A549 (cell line): Measurements from ENCODE around the gene ZRANB1. TPM values are rescaled to one million over a fixed set of nuclear protein-coding genes. Genes with fewer than 3 reads are reported as not detected.

Experiments used
- ATAC-seq, 2 experiments: fragments of 200-7000 bp in 1 of 2; fragments of >200 bp in 1 of 2; cut with Nextera tagmentation in 1 of 2; cut with Tn5 transposase in 1 of 2; 3 replicates each; pipeline versions ENCODE4 v1.8.0 to v1.9.1; 2018 to 2020; ENCODE audit warnings: mild to moderate bottlenecking in 1 of 2, moderate library complexity in 1 of 2
- CTCF ChIA-PET: fragments of 300-600 bp; sonication (Branson Sonifier 250); formaldehyde crosslinking; extraction: SDS; loops from one replicate; lab custom pipeline; 2021; ENCODE audit warnings: antibody characterized with exemption, inconsistent platforms; lab: Yijun Ruan, JAX
- POLR2A ChIA-PET: fragments of 350-600 bp; formaldehyde crosslinking; extraction: SDS; loops from one replicate; lab custom pipeline; 2021; ENCODE audit warnings: antibody characterized with exemption, inconsistent platforms; lab: Yijun Ruan, JAX
- DNase-seq, 2 experiments: peaks; one replicate each; pipeline versions ENCODE4 v3.0.0 to v3.0.0-alpha.2; 2011 to 2016; ENCODE audit warnings: low read depth in 1 of 2, low spot score in 1 of 2
- FAIRE-seq: peaks from 2 replicates; lab custom pipeline; 2011; peaks lifted over from hg19 to GRCh38; lab: Jason Lieb, UNC
- H3K27ac ChIP-seq, 2 experiments: fragments of >200 bp; sonication (Bioruptor Twin); formaldehyde crosslinking; 3 replicates each; pipeline ENCODE4 v1.5.1; 2016 to 2017
- H3K4me1 ChIP-seq: fragments of >200 bp; sonication (Bioruptor Twin); formaldehyde crosslinking; 3 replicates; pipeline ENCODE4 v1.6.1; 2016
- H3K4me2 ChIP-seq: fragments of >200 bp; sonication (Bioruptor Twin); formaldehyde crosslinking; 3 replicates; pipeline ENCODE4 v1.6.1; 2016
- H3K4me3 ChIP-seq: fragments of >200 bp; sonication (Bioruptor Twin); formaldehyde crosslinking; 3 replicates; pipeline ENCODE4 v1.5.1; 2016
- H3K9me3 ChIP-seq: fragments of >200 bp; sonication (Bioruptor Twin); formaldehyde crosslinking; 3 replicates; pipeline ENCODE4 v1.6.1; 2016
- BCL3 ChIP-seq: fragments of >200 bp; sonication (Bioruptor Twin); formaldehyde crosslinking; IDR thresholded peaks from 3 replicates; pipeline ENCODE4 v1.6.1; 2016
- BHLHE40 ChIP-seq: IDR thresholded peaks from 2 replicates; pipeline ENCODE4 v1.6.1; 2012; ENCODE audit warnings: low read depth, low read length, inconsistent platforms
- CBX2 ChIP-seq: fragments of 200-600 bp; sonication (generic); IDR thresholded peaks from 2 replicates; pipeline ENCODE4 v1.6.1; 2016; ENCODE audit warnings: low read depth, mild to moderate bottlenecking, borderline replicate concordance
- CBX8 ChIP-seq: fragments of 200-600 bp; sonication (generic); IDR thresholded peaks from 2 replicates; pipeline ENCODE4 v1.6.1; 2016
- CTCF ChIP-seq: fragments of >200 bp; sonication (Bioruptor Twin); formaldehyde crosslinking; IDR thresholded peaks from 3 replicates; pipeline ENCODE4 v1.5.1; 2016
- ELK1 ChIP-seq: fragments of 150-350 bp; IDR thresholded peaks from 2 replicates; pipeline ENCODE4 v1.6.1; 2014; ENCODE audit warnings: low read depth, mild to moderate bottlenecking, low read length
- FOSB ChIP-seq: fragments of 250-450 bp; sonication (Bioruptor Pico); IDR thresholded peaks from 2 replicates; pipeline ENCODE4 v1.5.0; 2020; ENCODE audit warnings: mild to moderate bottlenecking, moderate library complexity
- HDAC2 ChIP-seq: fragments of 200-600 bp; sonication (generic); IDR thresholded peaks from 2 replicates; pipeline ENCODE4 v1.6.1; 2016
- HOXB5 ChIP-seq: fragments of 250-450 bp; sonication (Bioruptor Pico); IDR thresholded peaks from 2 replicates; pipeline ENCODE4 v1.5.0; 2020; ENCODE audit warnings: mild to moderate bottlenecking, moderate library complexity
- KDM1A ChIP-seq: fragments of 200-600 bp; sonication (generic); IDR thresholded peaks from 2 replicates; pipeline ENCODE4 v1.6.1; 2016; ENCODE audit warnings: low read depth, mild to moderate bottlenecking
- KDM5A ChIP-seq: fragments of 200-600 bp; sonication (generic); IDR thresholded peaks from 2 replicates; pipeline ENCODE4 v1.6.1; 2016; ENCODE audit warnings: antibody characterized with exemption, mild to moderate bottlenecking
- MAX ChIP-seq: IDR thresholded peaks from 2 replicates; pipeline ENCODE4 v1.6.1; 2012
- MYC ChIP-seq: IDR thresholded peaks from 2 replicates; pipeline ENCODE4 v1.6.1; 2012; ENCODE audit warnings: mild to moderate bottlenecking, inconsistent platforms, low read length, improper control_type of control experiment, borderline replicate concordance
- NFE2L2 ChIP-seq: fragments of 150-350 bp; conservative IDR thresholded peaks from 2 replicates; pipeline ENCODE4 v1.6.1; 2014; ENCODE audit warnings: low read length
- PHF8 ChIP-seq: fragments of 200-600 bp; sonication (generic); IDR thresholded peaks from 2 replicates; pipeline ENCODE4 v1.6.1; 2016; ENCODE audit warnings: low read depth, mild to moderate bottlenecking, antibody characterized with exemption, moderate library complexity, borderline replicate concordance
- RARB ChIP-seq: fragments of 250-450 bp; sonication (Bioruptor Pico); IDR thresholded peaks from 2 replicates; pipeline ENCODE4 v1.8.0; 2021; ENCODE audit warnings: mild to moderate bottlenecking, moderate library complexity
- RCOR1 ChIP-seq: fragments of 150-350 bp; IDR thresholded peaks from 2 replicates; pipeline ENCODE4 v1.6.1; 2014; ENCODE audit warnings: antibody characterized with exemption, low read length, low read depth
- RFX5 ChIP-seq: fragments of 450-650 bp; IDR thresholded peaks from 2 replicates; pipeline ENCODE4 v1.7.1; 2014; ENCODE audit warnings: antibody characterized with exemption, mild to moderate bottlenecking, moderate library complexity
- RNF2 ChIP-seq: fragments of 200-600 bp; sonication (generic); IDR thresholded peaks from 2 replicates; pipeline ENCODE4 v1.6.1; 2016; ENCODE audit warnings: low read depth, mild to moderate bottlenecking, antibody characterized with exemption, moderate library complexity, borderline replicate concordance
- ZC3H11A ChIP-seq: fragments of 450-650 bp; IDR thresholded peaks from 2 replicates; pipeline ENCODE4 v1.6.1; 2014; ENCODE audit warnings: antibody characterized with exemption, mild to moderate bottlenecking
- ZFP36 ChIP-seq: fragments of 450-650 bp; IDR thresholded peaks from 2 replicates; pipeline ENCODE4 v1.6.1; 2014; ENCODE audit warnings: borderline replicate concordance; ENCODE audit not compliant: partially characterized antibody
- ZNF302 ChIP-seq: fragments of 250-450 bp; sonication (Bioruptor Pico); IDR thresholded peaks from 2 replicates; pipeline ENCODE4 v1.9.0; 2021; ENCODE audit warnings: inconsistent platforms, mild to moderate bottlenecking, moderate library complexity
- ZSCAN20 ChIP-seq: fragments of 250-450 bp; sonication (Bioruptor Pico); IDR thresholded peaks from 2 replicates; pipeline ENCODE4 v1.8.0; 2022; ENCODE audit warnings: mild to moderate bottlenecking, moderate library complexity
- WGBS: methylation state at CpG from one replicate; pipeline ENCODE4 v1.1.6; 2017; ENCODE audit errors: missing lambda C conversion rate; 5-methylcytosine and 5-hydroxymethylcytosine counted together
- polyA plus RNA-seq, 4 experiments: library from polyadenylated mRNA; depleted of rRNA in 3 of 4; stranded (reverse); fragments of >200 nt; fragmentation: RNase III in 1 of 4; extraction: RNeasy Plus Mini Kit Qiagen cat#74134 plus additional on column Dnase treatment in 1 of 4; gene quantifications; 2 replicates in 3 of 4; 3 replicates in 1 of 4; pipeline ENCODE4 v1.2.3, GENCODE V29; 2011 to 2017

Gene ZRANB1
- polyA plus RNA-seq, 2 of the 4 experiments (the other 2 are of a cell fraction), result 8.0 to 19.5 TPM

GRCh38 chr10:124994573-124995473, 52.9 kb downstream of the ZRANB1 start:
- WGBS, result 91% methylated on average over 28 of the region's 31 CpGs
- TF ChIP-seq PHF8 (no peak), MAX (no peak), RNF2 (no peak), KDM5A (no peak), CBX2 (no peak), RCOR1 (no peak), NFE2L2 (no peak), ZNF302 (CRISPR knock-in tag) (no peak)
- no peak for FAIRE-seq
- Histone ChIP-seq H3K4me2 (no peak overlapping the region), H3K4me3 (no peak overlapping the region), H3K4me1 (no peaks in the 10 kb centered on the region), H3K9me3 (no peaks in the 10 kb centered on the region), H3K27ac (no peak overlapping the region)
- ChIA-PET POLR2A (no interaction called here), CTCF (interaction anchor here (0.6 to 3.8 kb wide), 7 partner anchors 12 to 66 kb away, joined by 3 to 18 read pairs (median 6); no protein-coding TSS in a partner anchor)
- ATAC-seq, result no peak
- no peak for DNase-seq

DNA sequence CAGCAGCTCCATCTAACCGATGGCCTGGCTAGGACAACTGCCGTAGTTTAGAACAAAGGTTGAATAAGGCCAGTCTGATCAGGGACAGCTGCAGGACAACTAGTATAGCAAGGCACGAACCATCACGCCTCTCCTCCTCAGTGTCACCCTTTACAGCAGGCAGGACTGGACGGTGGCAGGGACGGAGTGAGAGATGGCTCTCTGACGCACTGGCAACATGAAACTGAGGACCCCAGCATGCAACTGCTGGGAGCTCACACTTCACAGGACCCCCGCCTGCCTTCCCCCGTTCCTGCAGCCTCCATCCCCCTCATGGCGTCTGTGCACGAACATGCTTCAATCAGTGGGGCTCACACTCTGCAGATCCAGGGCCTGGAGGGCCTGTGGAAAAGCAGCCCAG, 53.7 kb downstream of the ZRANB1 start:
- WGBS, result 91% methylated on average over 11 of the region's 11 CpGs
- DNase-seq (no peak), FAIRE-seq (no peak), ATAC-seq (no peak)
- Histone ChIP-seq H3K4me3 (no peak overlapping the region), H3K27ac (no peak overlapping the region), H3K9me3 (no peaks in the 10 kb centered on the region), H3K4me1 (no peaks in the 10 kb centered on the region), H3K4me2 (no peak overlapping the region)
- no peak for TF ChIP-seq HDAC2
- POLR2A ChIA-PET, result no interaction called here
- CTCF ChIA-PET, result interaction anchor here (1.6 to 2.9 kb wide), 2 partner anchors 16 to 52 kb away, joined by 6 to 14 read pairs; no protein-coding TSS in a partner anchor

DNA sequence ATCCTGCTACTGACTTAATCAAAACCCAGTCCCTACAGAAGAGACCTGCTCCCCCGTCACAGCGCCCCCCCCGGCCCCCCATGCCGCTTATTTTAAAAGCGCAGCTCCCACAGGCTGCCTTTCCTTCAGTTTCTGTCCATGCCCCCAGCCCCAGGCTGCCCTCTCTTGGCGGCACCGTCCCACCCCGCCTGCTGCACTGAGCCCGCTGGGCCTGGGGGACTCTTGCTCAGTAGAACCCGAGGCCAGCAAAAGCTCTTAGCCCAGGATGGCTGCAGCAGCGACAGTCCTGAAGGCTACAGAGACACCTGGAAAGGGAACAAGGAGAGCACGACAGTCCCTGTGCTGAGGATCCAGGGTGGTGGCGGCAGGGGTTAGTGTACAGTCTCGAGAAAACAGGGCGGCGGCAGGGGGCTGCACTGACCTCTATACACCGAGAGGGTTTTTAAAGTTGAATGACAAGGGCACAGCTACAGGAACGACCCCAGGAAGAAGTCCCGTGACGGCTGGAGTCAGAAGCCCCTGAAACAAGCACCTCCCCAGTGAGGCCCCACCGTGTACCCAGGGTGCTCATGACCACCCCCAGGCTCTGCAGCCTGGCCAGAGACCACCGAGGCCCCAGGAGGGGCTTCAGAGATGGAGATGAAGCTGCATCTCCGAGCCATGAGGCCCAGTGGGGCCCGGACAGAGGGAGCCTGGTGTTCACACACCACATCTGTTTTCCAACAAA, 54.4 kb downstream of the ZRANB1 start:
- POLR2A ChIA-PET, result no interaction called here
- no peak overlapping the region for H3K4me3 ChIP-seq
- FAIRE-seq (no peak), ATAC-seq (no peak)
- WGBS, result 88% methylated on average over 20 of the region's 24 CpGs
- no peak overlapping the region for H3K4me2 ChIP-seq
- TF ChIP-seq BCL3 (no peak), ELK1 (no peak), RARB (no peak), ZNF302 (CRISPR knock-in tag) (no peak), ZC3H11A (no peak), CTCF (no peak), KDM1A (no peak), ZSCAN20 (no peak), RFX5 (no peak), ZFP36 (no peak), HOXB5 (CRISPR knock-in tag) (no peak), FOSB (CRISPR knock-in tag) (no peak), BHLHE40 (no peak), KDM5A (no peak), CBX8 (no peak), MYC (no peak)
- TF ChIP-seq, all 56 proteins: peak for 0
- DNase-seq, result no peak
- Histone ChIP-seq H3K9me3 (no peaks in the 10 kb centered on the region), H3K4me1 (no peaks in the 10 kb centered on the region), H3K27ac (no peak overlapping the region)
- CTCF ChIA-PET, result interaction anchor here (0.9 to 2.9 kb wide), 3 partner anchors 49 to 65 kb away, joined by 3 to 14 read pairs (median 3); no protein-coding TSS in a partner anchor
